H1 (cell line): ENCODE measurements around the gene HRH2. TPM values are rescaled to one million over a fixed set of nuclear protein-coding genes. Genes with fewer than 3 reads are reported as not detected.

Experiments used
- EP300 ChIP-seq, 2 experiments: IDR thresholded peaks; 1 replicate in 1 of 2; 2 replicates in 1 of 2; pipeline ENCODE4 v1.6.1; 2011 to 2012; ENCODE audit warnings: low read depth in 2 of 2, low read length in 2 of 2, mild to moderate bottlenecking in 2 of 2, borderline replicate concordance in 1 of 2, inconsistent platforms in 1 of 2, moderate library complexity in 1 of 2
- polyA plus RNA-seq, 7 experiments: library from polyadenylated mRNA; depleted of rRNA in 3 of 7; stranded (reverse) in 5 of 7; unstranded in 2 of 7; fragments of >200 nt in 5 of 7; fragments of 200-250 nt in 2 of 7; gene quantifications; 1 replicate in 5 of 7; 2 replicates in 1 of 7; 4 replicates in 1 of 7; pipeline versions ENCODE4 v1.2.1 to v1.2.3, GENCODE V29; 2011 to 2013; ENCODE audit warnings: missing spikeins in 2 of 7, mixed read lengths in 2 of 7
- total RNA-seq: library from RNA; stranded (reverse); fragmentation: NEBNext Ultra II Directional; extraction: Animal tissue kit (Norgen Biotek cat#: 25700); gene quantifications from 2 replicates; pipeline ENCODE4 v1.2.1, GENCODE V29; 2021
- TF ChIP-seq, protein P1 (sequence below): fragments of 300-600 bp; sonication (generic); IDR thresholded peaks from 2 replicates; pipeline ENCODE4 v1.7.1; 2012; ENCODE audit warnings: low read length, moderate library complexity, mild to moderate bottlenecking, inconsistent platforms; ENCODE audit not compliant: insufficient replicate concordance

Gene HRH2
- total and polyA plus RNA-seq, 2 of the 8 experiments (the other 6 are each of a cell fraction or from before 2014, with no cell fraction given): 7.8 to 8.1 TPM

- TF ChIP-seq, protein P1, sequence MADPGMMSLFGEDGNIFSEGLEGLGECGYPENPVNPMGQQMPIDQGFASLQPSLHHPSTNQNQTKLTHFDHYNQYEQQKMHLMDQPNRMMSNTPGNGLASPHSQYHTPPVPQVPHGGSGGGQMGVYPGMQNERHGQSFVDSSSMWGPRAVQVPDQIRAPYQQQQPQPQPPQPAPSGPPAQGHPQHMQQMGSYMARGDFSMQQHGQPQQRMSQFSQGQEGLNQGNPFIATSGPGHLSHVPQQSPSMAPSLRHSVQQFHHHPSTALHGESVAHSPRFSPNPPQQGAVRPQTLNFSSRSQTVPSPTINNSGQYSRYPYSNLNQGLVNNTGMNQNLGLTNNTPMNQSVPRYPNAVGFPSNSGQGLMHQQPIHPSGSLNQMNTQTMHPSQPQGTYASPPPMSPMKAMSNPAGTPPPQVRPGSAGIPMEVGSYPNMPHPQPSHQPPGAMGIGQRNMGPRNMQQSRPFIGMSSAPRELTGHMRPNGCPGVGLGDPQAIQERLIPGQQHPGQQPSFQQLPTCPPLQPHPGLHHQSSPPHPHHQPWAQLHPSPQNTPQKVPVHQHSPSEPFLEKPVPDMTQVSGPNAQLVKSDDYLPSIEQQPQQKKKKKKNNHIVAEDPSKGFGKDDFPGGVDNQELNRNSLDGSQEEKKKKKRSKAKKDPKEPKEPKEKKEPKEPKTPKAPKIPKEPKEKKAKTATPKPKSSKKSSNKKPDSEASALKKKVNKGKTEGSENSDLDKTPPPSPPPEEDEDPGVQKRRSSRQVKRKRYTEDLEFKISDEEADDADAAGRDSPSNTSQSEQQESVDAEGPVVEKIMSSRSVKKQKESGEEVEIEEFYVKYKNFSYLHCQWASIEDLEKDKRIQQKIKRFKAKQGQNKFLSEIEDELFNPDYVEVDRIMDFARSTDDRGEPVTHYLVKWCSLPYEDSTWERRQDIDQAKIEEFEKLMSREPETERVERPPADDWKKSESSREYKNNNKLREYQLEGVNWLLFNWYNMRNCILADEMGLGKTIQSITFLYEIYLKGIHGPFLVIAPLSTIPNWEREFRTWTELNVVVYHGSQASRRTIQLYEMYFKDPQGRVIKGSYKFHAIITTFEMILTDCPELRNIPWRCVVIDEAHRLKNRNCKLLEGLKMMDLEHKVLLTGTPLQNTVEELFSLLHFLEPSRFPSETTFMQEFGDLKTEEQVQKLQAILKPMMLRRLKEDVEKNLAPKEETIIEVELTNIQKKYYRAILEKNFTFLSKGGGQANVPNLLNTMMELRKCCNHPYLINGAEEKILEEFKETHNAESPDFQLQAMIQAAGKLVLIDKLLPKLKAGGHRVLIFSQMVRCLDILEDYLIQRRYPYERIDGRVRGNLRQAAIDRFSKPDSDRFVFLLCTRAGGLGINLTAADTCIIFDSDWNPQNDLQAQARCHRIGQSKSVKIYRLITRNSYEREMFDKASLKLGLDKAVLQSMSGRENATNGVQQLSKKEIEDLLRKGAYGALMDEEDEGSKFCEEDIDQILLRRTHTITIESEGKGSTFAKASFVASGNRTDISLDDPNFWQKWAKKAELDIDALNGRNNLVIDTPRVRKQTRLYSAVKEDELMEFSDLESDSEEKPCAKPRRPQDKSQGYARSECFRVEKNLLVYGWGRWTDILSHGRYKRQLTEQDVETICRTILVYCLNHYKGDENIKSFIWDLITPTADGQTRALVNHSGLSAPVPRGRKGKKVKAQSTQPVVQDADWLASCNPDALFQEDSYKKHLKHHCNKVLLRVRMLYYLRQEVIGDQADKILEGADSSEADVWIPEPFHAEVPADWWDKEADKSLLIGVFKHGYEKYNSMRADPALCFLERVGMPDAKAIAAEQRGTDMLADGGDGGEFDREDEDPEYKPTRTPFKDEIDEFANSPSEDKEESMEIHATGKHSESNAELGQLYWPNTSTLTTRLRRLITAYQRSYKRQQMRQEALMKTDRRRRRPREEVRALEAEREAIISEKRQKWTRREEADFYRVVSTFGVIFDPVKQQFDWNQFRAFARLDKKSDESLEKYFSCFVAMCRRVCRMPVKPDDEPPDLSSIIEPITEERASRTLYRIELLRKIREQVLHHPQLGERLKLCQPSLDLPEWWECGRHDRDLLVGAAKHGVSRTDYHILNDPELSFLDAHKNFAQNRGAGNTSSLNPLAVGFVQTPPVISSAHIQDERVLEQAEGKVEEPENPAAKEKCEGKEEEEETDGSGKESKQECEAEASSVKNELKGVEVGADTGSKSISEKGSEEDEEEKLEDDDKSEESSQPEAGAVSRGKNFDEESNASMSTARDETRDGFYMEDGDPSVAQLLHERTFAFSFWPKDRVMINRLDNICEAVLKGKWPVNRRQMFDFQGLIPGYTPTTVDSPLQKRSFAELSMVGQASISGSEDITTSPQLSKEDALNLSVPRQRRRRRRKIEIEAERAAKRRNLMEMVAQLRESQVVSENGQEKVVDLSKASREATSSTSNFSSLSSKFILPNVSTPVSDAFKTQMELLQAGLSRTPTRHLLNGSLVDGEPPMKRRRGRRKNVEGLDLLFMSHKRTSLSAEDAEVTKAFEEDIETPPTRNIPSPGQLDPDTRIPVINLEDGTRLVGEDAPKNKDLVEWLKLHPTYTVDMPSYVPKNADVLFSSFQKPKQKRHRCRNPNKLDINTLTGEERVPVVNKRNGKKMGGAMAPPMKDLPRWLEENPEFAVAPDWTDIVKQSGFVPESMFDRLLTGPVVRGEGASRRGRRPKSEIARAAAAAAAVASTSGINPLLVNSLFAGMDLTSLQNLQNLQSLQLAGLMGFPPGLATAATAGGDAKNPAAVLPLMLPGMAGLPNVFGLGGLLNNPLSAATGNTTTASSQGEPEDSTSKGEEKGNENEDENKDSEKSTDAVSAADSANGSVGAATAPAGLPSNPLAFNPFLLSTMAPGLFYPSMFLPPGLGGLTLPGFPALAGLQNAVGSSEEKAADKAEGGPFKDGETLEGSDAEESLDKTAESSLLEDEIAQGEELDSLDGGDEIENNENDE: no peak
- TF ChIP-seq EP300 (IDR thresholded peaks at IDR 0.05; ENCODE audit: borderline replicate concordance in 1 of 2, low read depth in 2 of 2, low read length in 2 of 2): no peak
Measured at GRCh38 chr5:175701797-175702196, 43.9 kb downstream of the HRH2 start (continued).
